CD4-positive, alpha-beta T cell (primary cell): ENCODE measurements around the gene GPR158. TPM values are rescaled to one million over a fixed set of nuclear protein-coding genes. Genes with fewer than 3 reads are reported as not detected.

Experiments
- ATAC-seq: fragments of 200-7000 bp; cut with Tn5 transposase; one replicate; pipeline ENCODE4 v1.10.0; 2022; ENCODE audit warnings: mild to moderate bottlenecking; ENCODE audit not compliant: poor library complexity
- CTCF ChIA-PET: fragments of 350-600 bp; sonication (Branson Sonifier 250); formaldehyde crosslinking; loops from one replicate; lab custom pipeline; 2021; ENCODE audit warnings: antibody characterized with exemption, inconsistent platforms; lab: Charles Lee
- POLR2A ChIA-PET: fragments of 350-600 bp; sonication (Branson Sonifier 250); formaldehyde crosslinking; loops from one replicate; lab custom pipeline; 2021; ENCODE audit warnings: antibody characterized with exemption, inconsistent platforms; lab: Charles Lee
- DNase-seq, 14 experiments: peaks; one replicate each; pipeline ENCODE4 v3.0.0-alpha.2; 2013 to 2020; ENCODE audit warnings: mixed read lengths in 2 of 14
- H3K27ac ChIP-seq, 2 donors: one replicate each; pipeline versions ENCODE4 v1.5.1 to v1.7.0; 2013; ENCODE audit warnings: low read length in 2 of 2, low read depth in 1 of 2, mild to moderate bottlenecking in 1 of 2
- H3K27me3 ChIP-seq, 2 experiments: 1 replicate in 1 of 2; 2 replicates in 1 of 2; pipeline versions ENCODE4 v1.6.1 to v1.7.0; 2013; ENCODE audit warnings: low read length in 2 of 2, control low read depth in 1 of 2, mild to moderate bottlenecking in 1 of 2, moderate library complexity in 1 of 2; ENCODE audit not compliant: insufficient read depth in 2 of 2, control insufficient read depth in 1 of 2
- H3K36me3 ChIP-seq: one replicate; pipeline ENCODE4 v1.6.1; 2013; ENCODE audit warnings: low read length, control low read depth; ENCODE audit not compliant: insufficient read depth
- H3K4me1 ChIP-seq: one replicate; pipeline ENCODE4 v1.6.1; 2013; ENCODE audit warnings: low read length, control low read depth; ENCODE audit not compliant: insufficient read depth
- H3K4me3 ChIP-seq: one replicate; pipeline ENCODE4 v1.5.1; 2013; ENCODE audit warnings: mild to moderate bottlenecking, low read length, moderate library complexity
- H3K9me3 ChIP-seq, 2 experiments: 1 replicate in 1 of 2; 2 replicates in 1 of 2; pipeline versions ENCODE4 v1.6.1 to v1.7.0; 2013; ENCODE audit warnings: low read length in 2 of 2, mild to moderate bottlenecking in 2 of 2, control low read depth in 1 of 2, moderate library complexity in 1 of 2; ENCODE audit not compliant: control insufficient read depth in 1 of 2, insufficient read depth in 1 of 2
- H3K27ac Mint-ChIP-seq: one replicate; pipeline ENCODE4 v1.8.0; 2020; ENCODE audit warnings: mixed read lengths
- H3K27me3 Mint-ChIP-seq: one replicate; pipeline ENCODE4 v1.8.0; 2021; ENCODE audit warnings: mixed read lengths
- H3K36me3 Mint-ChIP-seq: one replicate; pipeline ENCODE4 v1.8.0; 2021; ENCODE audit warnings: low read depth, mixed read lengths
- H3K4me1 Mint-ChIP-seq: one replicate; pipeline ENCODE4 v1.8.0; 2021; ENCODE audit warnings: low read depth, mixed read lengths
- H3K4me3 Mint-ChIP-seq: one replicate; pipeline ENCODE4 v1.8.0; 2020; ENCODE audit warnings: mild to moderate bottlenecking, mixed read lengths
- H3K9me3 Mint-ChIP-seq: one replicate; pipeline ENCODE4 v1.8.0; 2020; ENCODE audit warnings: mixed read lengths
- CTCF ChIP-seq: fragments of 200-600 bp; IDR thresholded peaks from one replicate; pipeline ENCODE4 v1.8.0; 2022; ENCODE audit warnings: antibody characterized with exemption, mild to moderate bottlenecking
- intact Hi-C, 2 experiments: fragments of 100-400 bp; cut with DNase I in 1 of 2; cut with micrococcal nuclease in 1 of 2; formaldehyde crosslinking; loops; one replicate each; pipeline versions ENCODE4 v1.15.1 to v1.9.0; 2023 to 2025; cut with DNase I, micrococcal nuclease
- total RNA-seq, 174 experiments: library from RNA in 2 of 174; stranded (reverse) in 2 of 174; gene quantifications; one replicate each; pipeline ENCODE4 v1.2.3 and lab custom pipeline; 2021 to 2026

The GPR158 gene
- total RNA-seq, 2 experiments from 2014 or later, result not detected

DNA sequence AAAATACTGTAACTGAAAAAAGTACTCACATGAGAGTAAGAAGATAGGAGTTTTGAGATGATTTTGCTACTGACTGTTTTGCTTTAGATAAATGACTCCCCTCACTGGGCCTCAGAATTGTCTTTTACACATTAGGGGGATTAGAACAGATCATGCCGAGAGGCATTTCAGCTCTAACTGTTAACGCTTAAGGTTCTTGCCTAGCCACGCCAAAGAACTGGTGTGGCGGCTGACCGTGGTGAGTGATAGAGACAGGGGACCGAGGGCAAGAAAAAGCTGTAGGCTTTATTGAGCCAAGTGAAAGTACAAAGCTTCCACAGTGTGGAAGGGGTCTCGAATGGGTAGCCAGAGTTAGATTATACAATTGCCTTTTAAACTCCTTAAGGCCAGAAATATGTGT lies 390.8 kb downstream of the GPR158 start:
- H3K4me3 Mint-ChIP-seq, result no peak overlapping the region
- Histone ChIP-seq H3K27ac (no peak overlapping the region), H3K27me3 (no peaks in the 10 kb centered on the region), H3K4me3 (no peak overlapping the region), H3K4me1 (no peaks in the 10 kb centered on the region), H3K9me3 (no peaks in the 10 kb centered on the region), H3K36me3 (no peaks in the 10 kb centered on the region)
- DNase-seq, result no peak
- no peak overlapping the region for H3K27ac Mint-ChIP-seq
- ChIA-PET POLR2A (no interaction called here), CTCF (no interaction called here)
- intact Hi-C loops, result no loop called here
- no peaks in the 10 kb centered on the region for H3K36me3 Mint-ChIP-seq
- no peak for ATAC-seq
- peaks cover 5% of the 10 kb centered on the region for H3K27me3 Mint-ChIP-seq
- H3K9me3 Mint-ChIP-seq, result no peaks in the 10 kb centered on the region
- no peaks in the 10 kb centered on the region for H3K4me1 Mint-ChIP-seq
- TF ChIP-seq CTCF, result no peak

- Mint-ChIP-seq H3K36me3 (no peaks in the 10 kb centered on the region), H3K4me1 (no peaks in the 10 kb centered on the region), H3K27ac (no peak overlapping the region), H3K9me3 (no peaks in the 10 kb centered on the region), H3K27me3 (no peaks in the 10 kb centered on the region), H3K4me3 (no peak overlapping the region)
- CTCF ChIA-PET, result no interaction called here
- no peak overlapping the region for H3K27ac ChIP-seq
- POLR2A ChIA-PET, result no interaction called here
- H3K4me1 ChIP-seq, result no peaks in the 10 kb centered on the region
- DNase-seq, result no peak
- ATAC-seq, result no peak
- intact Hi-C loops, result no loop called here
- H3K9me3 ChIP-seq, result no peaks in the 10 kb centered on the region
- TF ChIP-seq CTCF, result no peak
- no peak overlapping the region for H3K4me3 ChIP-seq
- no peaks in the 10 kb centered on the region for H3K36me3 ChIP-seq
- no peaks in the 10 kb centered on the region for H3K27me3 ChIP-seq
Observed at GRCh38 chr10:25573316-25573715, 398.5 kb downstream of the GPR158 start.

DNA sequence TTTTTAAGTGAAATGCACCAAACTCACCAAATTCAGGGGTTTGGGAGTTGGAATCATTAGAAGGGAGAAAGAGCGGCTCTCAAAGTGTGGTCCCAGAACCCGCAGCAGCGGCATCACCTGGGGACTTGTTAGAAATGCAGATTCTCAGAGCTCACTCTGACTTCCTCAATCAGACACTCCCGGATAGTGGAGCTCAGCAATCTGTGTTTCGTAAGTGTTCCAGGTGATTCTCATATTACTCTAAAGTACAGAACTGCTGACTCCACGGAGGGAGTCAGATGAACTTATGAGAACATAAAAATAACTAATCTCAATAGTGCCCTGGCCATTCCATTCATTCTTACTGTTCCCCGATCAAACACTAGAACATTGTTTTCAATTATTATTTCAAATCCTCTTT lies 400.5 kb downstream of the GPR158 start:
- DNase-seq (no peak), ATAC-seq (no peak)
- Histone ChIP-seq H3K9me3 (no peaks in the 10 kb centered on the region), H3K4me3 (no peak overlapping the region), H3K27ac (no peak overlapping the region), H3K27me3 (no peaks in the 10 kb centered on the region), H3K36me3 (no peaks in the 10 kb centered on the region), H3K4me1 (no peaks in the 10 kb centered on the region)
- Mint-ChIP-seq H3K27ac (no peak overlapping the region), H3K27me3 (no peaks in the 10 kb centered on the region), H3K4me3 (no peak overlapping the region), H3K4me1 (no peaks in the 10 kb centered on the region), H3K9me3 (no peaks in the 10 kb centered on the region), H3K36me3 (no peaks in the 10 kb centered on the region)
- TF ChIP-seq CTCF, result no peak
- intact Hi-C loops, result no loop called here
- POLR2A ChIA-PET, result no interaction called here
- CTCF ChIA-PET, result no interaction called here
